22Rv1 (cell line): ENCODE data around the gene RARRES1.

Experiments used
- CTCF ChIP-seq: fragments of 450-650 bp; IDR thresholded peaks from 2 replicates; pipeline ENCODE4 v1.5.1; 2017; ENCODE audit warnings: mild to moderate bottlenecking
- ZFX ChIP-seq: fragments of 450-650 bp; IDR thresholded peaks from 2 replicates; pipeline ENCODE4 v1.6.1; 2017; ENCODE audit warnings: antibody characterized with exemption, borderline replicate concordance

- TF ChIP-seq CTCF = no peak
- TF ChIP-seq ZFX = no peak
Observed at GRCh38 chr3:158761350-158761749, 29.1 kb upstream of the RARRES1 start.
